Thyroid gland (tissue), 4 donors: Measurements from ENCODE around the gene WNK2. TPM values are rescaled to one million over a fixed set of nuclear protein-coding genes. Genes with fewer than 3 reads are reported as not detected.

Experiments used
- DNase-seq, 2 donors: peaks; one replicate each; pipeline ENCODE4 v3.0.0-alpha.2; 2019
- H3K27ac ChIP-seq, 3 donors: fragments of 200-600 bp; sonication (generic); 1 replicate in 2 of 3; 2 replicates in 1 of 3; pipeline ENCODE4 v1.5.1; 2016 to 2019; ENCODE audit warnings: mild to moderate bottlenecking in 1 of 3, moderate library complexity in 1 of 3
- H3K27me3 ChIP-seq: fragments of 200-600 bp; sonication (generic); one replicate; pipeline ENCODE4 v1.5.1; 2019
- H3K36me3 ChIP-seq, 2 donors: fragments of 200-600 bp; sonication (generic); one replicate each; pipeline ENCODE4 v1.5.1; 2016 to 2019
- H3K4me1 ChIP-seq, 2 donors: fragments of 200-600 bp; sonication (generic); one replicate each; pipeline ENCODE4 v1.5.1; 2017 to 2019
- H3K4me3 ChIP-seq, 3 donors: fragments of 200-600 bp; sonication (generic); replicated peaks in 1 of 3; 1 replicate in 2 of 3; 2 replicates in 1 of 3; pipeline ENCODE4 v1.5.1; 2016; ENCODE audit warnings: mild to moderate bottlenecking in 1 of 3
- H3K9me3 ChIP-seq: fragments of 200-600 bp; sonication (generic); one replicate; pipeline ENCODE4 v1.5.1; 2017
- POLR2A ChIP-seq, 2 donors: fragments of 450-650 bp; IDR thresholded peaks; one replicate each; pipeline ENCODE4 v1.6.1; 2017; ENCODE audit warnings: antibody characterized with exemption in 2 of 2, mild to moderate bottlenecking in 2 of 2, moderate library complexity in 1 of 2
- WGBS, 2 donors: methylation state at CpG; one replicate each; pipeline ENCODE4 v1.1.5; 2017; 5-methylcytosine and 5-hydroxymethylcytosine counted together
- intact Hi-C: fragments of 100-400 bp; cut with DNase I; formaldehyde crosslinking; loops from one replicate; pipeline ENCODE4 v1.15.1; 2023
- total RNA-seq, 4 donors: library from RNA; depleted of rRNA; stranded (reverse); fragments of >200 nt; gene quantifications; one replicate each; pipeline ENCODE4 v1.2.3, GENCODE V29; 2016
- TF ChIP-seq, protein P1 (sequence below), 6 experiments: fragments of 200-600 bp in 3 of 6; fragments of 450-650 bp in 3 of 6; sonication (generic) in 3 of 6; IDR thresholded peaks; one replicate each; pipeline ENCODE4 v1.5.1; 2016 to 2019; ENCODE audit warnings: antibody characterized with exemption in 6 of 6, mild to moderate bottlenecking in 2 of 6, inconsistent platforms in 1 of 6, moderate library complexity in 1 of 6

The WNK2 gene
- total RNA-seq, 4 donors from 2014 or later, result 0.94 to 8.5 (median 8.1) TPM

DNA sequence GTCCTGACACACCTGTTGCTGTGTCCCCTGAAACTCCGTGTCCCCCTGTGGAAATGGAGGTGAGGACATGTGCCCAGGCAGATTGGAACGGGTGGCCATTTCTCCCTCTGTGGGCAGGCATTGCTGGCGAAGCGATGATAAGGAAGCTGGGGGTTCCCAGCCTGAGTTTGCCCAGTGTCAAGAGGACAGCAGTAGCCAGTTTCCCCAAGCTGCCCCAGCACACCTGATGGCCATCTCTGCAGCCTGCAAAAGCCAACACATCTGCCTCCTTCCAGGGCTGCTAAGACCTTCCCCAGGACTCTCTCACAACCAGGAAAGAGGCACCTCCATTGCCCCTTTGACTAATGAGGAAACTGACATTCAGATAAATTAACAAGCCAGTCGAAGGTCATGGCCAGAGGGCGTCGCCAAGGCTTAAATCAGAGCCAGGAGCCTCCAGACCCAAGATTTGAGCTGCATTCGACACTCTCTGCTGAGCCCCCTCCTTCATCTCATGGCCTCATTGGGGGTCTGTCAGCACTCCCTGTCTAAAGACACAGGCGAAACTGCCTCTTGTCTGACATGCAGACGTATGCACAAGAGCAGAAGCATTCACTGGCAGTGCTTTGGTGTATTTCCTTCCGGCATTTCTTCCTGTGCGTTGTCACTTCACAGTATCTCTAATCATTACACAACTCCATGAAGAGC is 10.4 kb upstream of the WNK2 start:
- H3K4me1 ChIP-seq, result no peaks in the 10 kb centered on the region
- DNase-seq, result no peak
- no peaks in the 10 kb centered on the region for H3K9me3 ChIP-seq
- no peaks in the 10 kb centered on the region for H3K36me3 ChIP-seq
- TF ChIP-seq POLR2A (IDR thresholded peaks at IDR 0.05), result no peak
- TF ChIP-seq, protein P1, sequence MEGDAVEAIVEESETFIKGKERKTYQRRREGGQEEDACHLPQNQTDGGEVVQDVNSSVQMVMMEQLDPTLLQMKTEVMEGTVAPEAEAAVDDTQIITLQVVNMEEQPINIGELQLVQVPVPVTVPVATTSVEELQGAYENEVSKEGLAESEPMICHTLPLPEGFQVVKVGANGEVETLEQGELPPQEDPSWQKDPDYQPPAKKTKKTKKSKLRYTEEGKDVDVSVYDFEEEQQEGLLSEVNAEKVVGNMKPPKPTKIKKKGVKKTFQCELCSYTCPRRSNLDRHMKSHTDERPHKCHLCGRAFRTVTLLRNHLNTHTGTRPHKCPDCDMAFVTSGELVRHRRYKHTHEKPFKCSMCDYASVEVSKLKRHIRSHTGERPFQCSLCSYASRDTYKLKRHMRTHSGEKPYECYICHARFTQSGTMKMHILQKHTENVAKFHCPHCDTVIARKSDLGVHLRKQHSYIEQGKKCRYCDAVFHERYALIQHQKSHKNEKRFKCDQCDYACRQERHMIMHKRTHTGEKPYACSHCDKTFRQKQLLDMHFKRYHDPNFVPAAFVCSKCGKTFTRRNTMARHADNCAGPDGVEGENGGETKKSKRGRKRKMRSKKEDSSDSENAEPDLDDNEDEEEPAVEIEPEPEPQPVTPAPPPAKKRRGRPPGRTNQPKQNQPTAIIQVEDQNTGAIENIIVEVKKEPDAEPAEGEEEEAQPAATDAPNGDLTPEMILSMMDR (IDR thresholded peaks at IDR 0.05), result no peak
- 78 to 79% methylated on average over 4 to 7 of the region's 12 CpGs for WGBS, 2 donors
- no peak overlapping the region for H3K4me3 ChIP-seq
- H3K27me3 ChIP-seq, result no peaks in the 10 kb centered on the region
- H3K27ac ChIP-seq, result no peak overlapping the region
- intact Hi-C loops, result no loop called here

DNA sequence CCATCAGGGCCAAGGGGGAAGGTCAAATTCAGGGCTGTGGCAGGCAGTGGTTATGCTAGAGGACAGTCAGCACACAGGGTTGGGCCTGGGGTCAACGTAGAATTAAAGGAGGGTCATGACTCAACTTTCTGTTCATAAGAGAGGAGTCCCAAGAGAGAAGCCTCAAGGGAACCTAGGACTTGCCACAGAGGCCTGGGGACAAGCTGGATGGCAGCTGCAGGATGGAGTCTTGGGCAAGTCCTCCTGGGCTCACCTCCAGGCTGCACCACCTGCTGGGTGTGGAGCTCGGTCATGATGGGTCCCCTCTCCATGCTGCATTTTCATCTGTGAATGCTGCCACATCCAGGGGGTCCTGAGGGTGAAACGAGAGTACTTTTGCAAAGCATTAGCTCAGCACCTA is 9.0 kb upstream of the WNK2 start:
- Histone ChIP-seq H3K27ac (no peak overlapping the region), H3K36me3 (no peaks in the 10 kb centered on the region), H3K9me3 (no peaks in the 10 kb centered on the region), H3K4me3 (no peak overlapping the region), H3K27me3 (no peaks in the 10 kb centered on the region), H3K4me1 (no peaks in the 10 kb centered on the region)
- 93 to 96% methylated on average over 2 to 3 of the region's 3 CpGs for WGBS, 2 donors
- no peak for DNase-seq
- no peak for TF ChIP-seq POLR2A (IDR thresholded peaks at IDR 0.05)
- TF ChIP-seq, protein P1 (IDR thresholded peaks at IDR 0.05), result no peak
- intact Hi-C loops, result no loop called here

DNA sequence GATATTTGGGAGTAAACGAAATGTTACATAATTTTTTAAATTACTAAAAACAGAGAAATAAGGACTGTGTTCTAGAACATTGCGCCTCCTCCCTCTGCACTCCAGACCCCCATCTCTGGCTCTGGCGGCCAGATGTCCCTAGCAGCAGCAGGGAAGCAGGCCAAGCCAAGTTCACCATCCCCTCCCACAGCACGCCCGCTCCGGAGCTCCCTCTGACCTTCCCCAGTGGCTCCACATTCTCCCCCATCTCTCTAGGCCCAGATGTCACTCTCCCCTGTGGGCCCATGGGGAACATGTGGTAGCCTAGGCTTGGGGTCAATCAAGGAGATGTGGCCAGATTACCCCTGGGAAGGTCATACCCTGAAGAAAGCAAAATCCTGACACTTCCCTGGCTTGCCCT is 6.3 kb upstream of the WNK2 start:
- no peak overlapping the region for H3K27ac ChIP-seq

DNA sequence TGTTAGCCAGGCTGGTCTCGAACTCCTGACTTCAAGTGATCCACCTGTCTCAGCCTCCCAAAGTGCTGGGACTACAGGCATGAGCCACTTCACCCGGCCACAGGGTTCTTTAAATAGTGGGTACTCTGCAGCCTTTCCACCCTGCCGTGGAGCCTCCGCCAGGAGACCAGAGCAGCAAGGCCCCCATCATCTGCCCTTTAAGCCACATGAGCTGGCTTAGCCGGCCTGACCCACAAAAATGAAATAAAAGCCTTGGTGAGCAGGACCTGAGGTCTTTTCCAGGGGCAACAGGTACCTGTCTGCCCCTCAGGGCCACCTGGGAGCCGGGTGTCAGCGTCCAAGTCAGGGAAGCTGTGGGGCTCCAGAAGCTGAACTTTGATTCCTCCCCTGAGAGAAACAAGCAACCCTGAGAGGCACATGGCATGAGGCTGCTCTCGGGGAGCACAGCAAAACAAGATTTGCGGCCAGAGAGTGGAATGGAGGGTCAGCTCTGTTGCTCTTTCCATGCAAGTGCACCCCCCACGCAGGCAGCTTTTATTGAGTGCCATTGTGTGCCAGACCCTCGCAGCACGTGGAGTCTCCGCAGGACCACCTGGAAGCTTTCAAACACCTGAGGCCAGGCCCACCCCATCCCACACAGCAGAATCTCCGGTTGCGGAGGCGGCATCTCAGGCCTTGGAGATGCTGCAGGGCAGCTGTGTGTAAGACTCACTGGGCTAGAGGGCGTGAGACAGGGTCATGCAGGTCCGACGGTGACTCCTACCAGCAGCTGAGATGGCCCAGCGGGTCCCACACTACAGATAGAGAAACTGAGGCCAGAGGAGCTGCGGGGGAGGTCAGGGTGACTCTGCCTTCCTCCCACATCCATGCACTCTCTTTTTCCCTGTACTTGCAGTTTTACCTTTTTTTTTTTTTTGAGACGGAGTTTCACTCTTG is 4.8 kb upstream of the WNK2 start:
- Histone ChIP-seq H3K4me1 (peaks cover 4 to 6% of the 10 kb centered on the region in 2 donors), H3K9me3 (no peaks in the 10 kb centered on the region), H3K36me3 (no peaks in the 10 kb centered on the region), H3K27ac (no peak overlapping the region), H3K4me3 (no peak overlapping the region), H3K27me3 (no peaks in the 10 kb centered on the region)
- WGBS, 2 donors, result 87 to 91% methylated on average over 16 to 22 of the region's 22 CpGs
- intact Hi-C loops, result no loop called here
- no peak for DNase-seq
- TF ChIP-seq, protein P1 (IDR thresholded peaks at IDR 0.05), result no peak
- no peak for TF ChIP-seq POLR2A (IDR thresholded peaks at IDR 0.05)

More for the DNA sequence above, 6.3 kb upstream of the WNK2 start:
- H3K9me3 ChIP-seq, result no peaks in the 10 kb centered on the region
- 79 to 88% methylated on average over 6 of the region's 6 CpGs for WGBS, 2 donors
- no peak for DNase-seq
- H3K36me3 ChIP-seq, result no peaks in the 10 kb centered on the region
- H3K27me3 ChIP-seq, result no peaks in the 10 kb centered on the region
- TF ChIP-seq POLR2A (IDR thresholded peaks at IDR 0.05), result no peak
- TF ChIP-seq, protein P1 (IDR thresholded peaks at IDR 0.05), result no peak
- no peaks in the 10 kb centered on the region for H3K4me1 ChIP-seq
- no peak overlapping the region for H3K4me3 ChIP-seq
- intact Hi-C loops, result no loop called here

DNA sequence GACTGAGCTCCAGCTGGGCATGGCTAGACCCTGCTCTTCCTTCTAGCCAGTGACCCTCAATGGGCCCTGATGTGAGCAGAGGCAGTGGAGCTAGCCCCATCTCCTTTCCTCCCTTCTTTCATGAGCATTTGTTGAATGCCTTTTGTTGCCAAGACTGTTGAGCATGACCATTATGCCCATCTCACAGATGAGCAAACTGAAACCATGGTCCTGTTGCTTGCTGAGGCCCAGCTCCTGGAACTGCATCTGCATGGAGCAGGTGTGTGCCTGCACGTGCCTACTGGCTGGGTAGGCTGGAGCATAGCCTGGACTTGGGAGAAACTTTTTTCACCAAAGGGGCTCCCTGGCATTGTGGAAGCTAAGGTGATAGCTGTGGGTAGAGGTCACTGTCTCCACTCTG is 3.0 kb upstream of the WNK2 start:
- WGBS, 2 donors, result 90 to 100% methylated on average over 1 of the region's 1 CpG
- TF ChIP-seq, protein P1 (IDR thresholded peaks at IDR 0.05), result no peak
- TF ChIP-seq POLR2A (IDR thresholded peaks at IDR 0.05), result no peak

More for the DNA sequence above, 3.0 kb upstream of the WNK2 start:
- intact Hi-C loops, result no loop called here
- peaks cover 10% of the 10 kb centered on the region in 2 donors for H3K4me1 ChIP-seq
- H3K36me3 ChIP-seq, result no peaks in the 10 kb centered on the region
- H3K4me3 ChIP-seq, result no peak overlapping the region
- no peaks in the 10 kb centered on the region for H3K9me3 ChIP-seq
- H3K27me3 ChIP-seq, result no peaks in the 10 kb centered on the region
- no peak overlapping the region for H3K27ac ChIP-seq
- no peak for DNase-seq
